Natural killer cell (primary cell): ENCODE data around the gene COL8A2. TPM values are rescaled to one million over a fixed set of nuclear protein-coding genes. Genes with fewer than 3 reads are reported as not detected.

ENCODE experiments used
- ATAC-seq, 3 donors: fragments of 150-1000 bp in 2 of 3; fragments of 200-7000 bp in 1 of 3; cut with Tn5 transposase; 1 replicate in 1 of 3; 2 replicates in 2 of 3; pipeline ENCODE4 v1.10.0; 2021; ENCODE audit warnings: mild to moderate bottlenecking in 2 of 3, moderate library complexity in 2 of 3
- DNase-seq, 2 donors: peaks; one replicate each; pipeline versions ENCODE4 v3.0.0 to v3.0.0-alpha.2; 2013 to 2021; ENCODE audit warnings: mixed read lengths in 1 of 2
- H3K27ac ChIP-seq: one replicate; pipeline ENCODE4 v1.5.1; 2013; ENCODE audit warnings: mild to moderate bottlenecking, low read length
- H3K27me3 ChIP-seq: one replicate; pipeline ENCODE4 v1.6.1; 2013; ENCODE audit warnings: low read length; ENCODE audit not compliant: control insufficient read depth, insufficient read depth
- H3K36me3 ChIP-seq: one replicate; pipeline ENCODE4 v1.6.1; 2013; ENCODE audit warnings: low read length; ENCODE audit not compliant: control insufficient read depth, insufficient read depth
- H3K4me1 ChIP-seq: one replicate; pipeline ENCODE4 v1.6.1; 2013; ENCODE audit warnings: low read length; ENCODE audit not compliant: control insufficient read depth, insufficient read depth
- H3K4me3 ChIP-seq: one replicate; pipeline ENCODE4 v1.5.1; 2013; ENCODE audit warnings: low read length
- H3K9me3 ChIP-seq: one replicate; pipeline ENCODE4 v1.6.1; 2013; ENCODE audit warnings: low read length; ENCODE audit not compliant: control insufficient read depth, insufficient read depth
- H3K27ac Mint-ChIP-seq, 2 donors: one replicate each; pipeline ENCODE4 v1.8.0; 2022; ENCODE audit warnings: mild to moderate bottlenecking in 2 of 2, mixed read lengths in 2 of 2, moderate library complexity in 1 of 2
- H3K27me3 Mint-ChIP-seq, 2 donors: one replicate each; pipeline ENCODE4 v1.8.0; 2022; ENCODE audit warnings: low read depth in 2 of 2, mixed read lengths in 2 of 2
- H3K36me3 Mint-ChIP-seq: one replicate; pipeline ENCODE4 v1.8.0; 2022; ENCODE audit warnings: mixed read lengths
- H3K4me1 Mint-ChIP-seq, 2 donors: one replicate each; pipeline ENCODE4 v1.8.0; 2022; ENCODE audit warnings: mixed read lengths in 2 of 2
- H3K4me3 Mint-ChIP-seq: one replicate; pipeline ENCODE4 v1.8.0; 2022; ENCODE audit warnings: mild to moderate bottlenecking, moderate library complexity, mixed read lengths
- H3K9me3 Mint-ChIP-seq, 2 donors: one replicate each; pipeline ENCODE4 v1.8.0; 2022; ENCODE audit warnings: mixed read lengths in 2 of 2
- WGBS: methylation state at CpG from one replicate; pipeline ENCODE4 v1.1.7; 2013; ENCODE audit warnings: missing lambda C conversion rate; ENCODE audit not compliant: insufficient coverage; 5-methylcytosine and 5-hydroxymethylcytosine counted together
- intact Hi-C: fragments of 100-400 bp; cut with micrococcal nuclease; formaldehyde crosslinking; loops from one replicate; pipeline ENCODE4 v1.14.2; 2022
- total RNA-seq, 4 donors: library from RNA; stranded (reverse); fragments of 120-200 nt in 1 of 4; gene quantifications; one replicate each; pipeline versions ENCODE4 v1.2.3 to v1.2.4, GENCODE V29; 2013 to 2022
- TF ChIP-seq, protein P1 (sequence below): fragments of 200-600 bp; IDR thresholded peaks from one replicate; pipeline ENCODE4 v1.8.0; 2022; ENCODE audit warnings: antibody characterized with exemption

The COL8A2 gene
- total RNA-seq, 3 donors from 2014 or later (not counting 1 experiment from before 2014, with no cell fraction given), result 0.09 to 0.20 (median 0.14) TPM

DNA sequence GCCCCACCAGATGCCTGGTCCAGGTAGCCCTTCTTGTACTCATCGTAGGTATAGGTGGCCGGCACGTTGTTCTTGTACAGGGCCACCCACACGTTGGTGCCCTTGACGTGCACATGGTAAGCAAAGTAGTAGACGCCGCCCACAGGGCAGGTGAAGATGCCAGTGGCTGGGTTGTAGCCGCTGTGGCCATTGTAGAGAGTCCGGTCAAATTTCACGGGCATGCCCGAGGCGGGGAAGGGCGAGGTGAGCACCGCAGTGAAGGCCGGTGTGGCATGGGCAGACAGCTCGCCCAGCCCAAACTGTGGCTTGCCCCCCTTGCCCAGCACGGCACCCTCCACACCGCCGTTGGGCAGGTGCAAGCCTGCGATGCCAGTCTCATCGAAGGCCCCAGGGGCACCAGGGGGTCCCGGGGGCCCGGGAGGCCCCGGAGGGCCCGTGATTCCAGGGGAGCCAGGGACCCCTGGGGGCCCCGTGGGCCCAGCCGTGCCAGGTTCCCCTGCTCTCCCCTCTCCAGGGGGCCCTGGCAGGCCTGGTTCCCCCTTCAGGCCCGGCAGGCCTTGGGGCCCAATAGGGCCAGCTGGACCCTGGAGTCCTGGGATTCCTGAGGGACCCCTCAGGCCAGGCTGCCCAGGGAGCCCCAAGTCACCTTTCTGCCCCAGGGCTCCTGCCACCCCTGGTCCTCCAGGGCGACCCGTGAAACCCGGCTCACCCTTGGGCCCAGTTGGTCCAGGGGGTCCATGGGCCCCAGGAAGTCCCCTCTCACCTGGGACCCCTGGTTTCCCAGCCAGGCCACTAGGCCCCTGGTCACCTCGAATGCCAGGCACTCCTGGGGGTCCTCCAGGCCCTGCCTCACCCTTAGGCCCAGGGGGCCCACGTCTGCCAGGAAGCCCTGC lies 27.1 kb downstream of the COL8A2 start:
- H3K4me3 Mint-ChIP-seq, result no peak overlapping the region
- DNase-seq (no peak), ATAC-seq (no peak)
- H3K9me3 ChIP-seq, result no peaks in the 10 kb centered on the region
- no peaks in the 10 kb centered on the region for H3K27me3 Mint-ChIP-seq
- H3K36me3 ChIP-seq, result peaks cover 24% of the 10 kb centered on the region
- H3K27ac Mint-ChIP-seq, result no peak overlapping the region
- no peaks in the 10 kb centered on the region for H3K36me3 Mint-ChIP-seq
- no peak overlapping the region for H3K4me3 ChIP-seq
- intact Hi-C loops, result loop anchor here (2.0 kb wide), 1 partner anchor 323 kb away; no protein-coding TSS in a partner anchor
- H3K27ac ChIP-seq, result no peak overlapping the region
- H3K4me1 ChIP-seq, result peaks cover 10% of the 10 kb centered on the region
- H3K4me1 Mint-ChIP-seq, result peaks cover 0 to 5% of the 10 kb centered on the region in 2 donors
- no peaks in the 10 kb centered on the region for H3K27me3 ChIP-seq
- H3K9me3 Mint-ChIP-seq, result no peaks in the 10 kb centered on the region
- TF ChIP-seq, protein P1, sequence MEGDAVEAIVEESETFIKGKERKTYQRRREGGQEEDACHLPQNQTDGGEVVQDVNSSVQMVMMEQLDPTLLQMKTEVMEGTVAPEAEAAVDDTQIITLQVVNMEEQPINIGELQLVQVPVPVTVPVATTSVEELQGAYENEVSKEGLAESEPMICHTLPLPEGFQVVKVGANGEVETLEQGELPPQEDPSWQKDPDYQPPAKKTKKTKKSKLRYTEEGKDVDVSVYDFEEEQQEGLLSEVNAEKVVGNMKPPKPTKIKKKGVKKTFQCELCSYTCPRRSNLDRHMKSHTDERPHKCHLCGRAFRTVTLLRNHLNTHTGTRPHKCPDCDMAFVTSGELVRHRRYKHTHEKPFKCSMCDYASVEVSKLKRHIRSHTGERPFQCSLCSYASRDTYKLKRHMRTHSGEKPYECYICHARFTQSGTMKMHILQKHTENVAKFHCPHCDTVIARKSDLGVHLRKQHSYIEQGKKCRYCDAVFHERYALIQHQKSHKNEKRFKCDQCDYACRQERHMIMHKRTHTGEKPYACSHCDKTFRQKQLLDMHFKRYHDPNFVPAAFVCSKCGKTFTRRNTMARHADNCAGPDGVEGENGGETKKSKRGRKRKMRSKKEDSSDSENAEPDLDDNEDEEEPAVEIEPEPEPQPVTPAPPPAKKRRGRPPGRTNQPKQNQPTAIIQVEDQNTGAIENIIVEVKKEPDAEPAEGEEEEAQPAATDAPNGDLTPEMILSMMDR, result no peak
- 95% methylated on average over 33 of the region's 33 CpGs for WGBS

DNA sequence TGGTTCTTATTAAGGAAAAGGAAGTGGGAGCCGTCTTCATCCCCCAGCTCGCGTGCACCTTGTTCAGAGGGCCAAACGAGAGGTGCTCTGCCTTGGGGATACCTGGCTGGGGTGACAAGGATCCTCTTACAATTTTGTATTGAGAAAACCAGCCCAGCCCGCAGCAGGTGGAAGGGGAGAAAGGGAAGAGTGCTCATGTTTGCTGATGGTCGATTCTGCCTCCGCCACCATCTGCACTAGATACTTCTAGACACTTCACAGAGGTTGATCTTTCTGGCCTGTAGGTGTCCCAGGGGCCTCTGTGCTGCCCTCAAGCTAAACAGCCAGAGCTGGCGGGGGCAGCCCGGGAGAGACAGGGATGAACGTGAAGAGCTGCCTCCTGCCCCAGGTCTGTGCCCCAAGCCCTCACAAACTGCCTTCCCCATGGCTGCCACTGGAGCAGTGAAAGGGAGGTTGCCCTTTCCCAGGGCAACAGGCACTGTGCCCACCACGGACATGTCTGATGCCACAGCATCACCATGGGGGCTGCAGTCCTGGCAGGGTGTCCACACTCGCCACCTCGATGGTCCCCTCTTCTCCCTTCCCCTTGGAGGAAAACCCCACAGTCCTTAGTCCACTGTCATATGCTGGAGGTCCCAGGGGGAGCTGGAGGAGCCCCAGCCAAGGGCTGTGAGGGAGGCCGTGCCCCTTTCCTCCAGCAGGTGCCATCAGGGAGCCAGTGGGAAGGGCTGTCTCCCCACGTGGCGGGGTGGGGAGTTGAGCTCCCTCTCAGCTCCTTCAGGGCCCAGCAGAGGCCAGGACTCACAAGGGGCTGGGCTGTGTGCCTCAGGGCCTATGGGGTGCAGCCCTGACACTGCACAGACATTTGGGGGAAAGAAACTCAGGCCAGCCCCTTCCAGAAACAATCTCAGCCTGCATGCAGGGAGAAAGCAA lies 28.3 kb downstream of the COL8A2 start:
- H3K36me3 ChIP-seq, result peaks cover 35% of the 10 kb centered on the region
- H3K4me1 ChIP-seq, result peaks cover 10% of the 10 kb centered on the region
- Mint-ChIP-seq H3K4me3 (no peak overlapping the region), H3K27ac (no peak overlapping the region), H3K36me3 (no peaks in the 10 kb centered on the region), H3K4me1 (peaks cover 0 to 5% of the 10 kb centered on the region in 2 donors), H3K9me3 (no peaks in the 10 kb centered on the region), H3K27me3 (no peaks in the 10 kb centered on the region)
- H3K9me3 ChIP-seq, result no peaks in the 10 kb centered on the region
- ATAC-seq (no peak), DNase-seq (no peak)
- intact Hi-C loops, result no loop called here
- H3K27me3 ChIP-seq, result no peaks in the 10 kb centered on the region
- WGBS, result 87% methylated on average over 16 of the region's 16 CpGs
- TF ChIP-seq, protein P1, result no peak
- no peak overlapping the region for H3K27ac ChIP-seq
- H3K4me3 ChIP-seq, result no peak overlapping the region

DNA sequence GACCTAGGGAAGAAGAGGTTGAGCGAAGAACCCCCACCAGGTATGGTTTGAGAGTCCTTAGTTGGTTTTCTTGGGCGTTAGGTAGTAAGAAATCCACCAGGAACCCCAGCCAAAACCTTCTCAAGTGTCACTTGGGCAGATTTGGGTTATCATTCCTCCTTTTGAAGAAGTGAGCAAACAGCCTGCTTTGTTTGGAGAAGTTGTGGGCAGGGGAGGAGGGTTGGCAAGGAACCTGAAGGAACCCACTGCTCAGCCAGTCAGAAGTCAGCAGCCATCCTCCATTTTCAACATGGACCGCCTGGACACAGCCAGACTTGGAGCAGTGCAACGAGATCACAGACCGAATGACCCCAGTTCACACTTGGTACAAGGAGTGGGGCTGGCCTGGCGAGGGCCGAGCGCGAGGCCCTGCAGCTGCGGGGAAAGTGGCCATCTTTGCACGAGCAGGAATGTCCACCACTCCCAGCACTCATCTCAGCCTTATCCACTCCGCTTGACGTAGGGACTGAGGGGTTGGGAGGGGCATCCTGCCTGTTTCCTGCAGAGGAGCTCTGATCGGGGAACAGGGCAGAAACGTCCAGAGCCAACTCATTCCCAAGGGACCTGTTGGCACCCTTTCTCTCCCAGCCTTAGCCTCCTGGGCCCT lies 29.1 kb downstream of the COL8A2 start:
- no peaks in the 10 kb centered on the region for H3K9me3 ChIP-seq
- ATAC-seq, result no peak
- no peaks in the 10 kb centered on the region for H3K27me3 ChIP-seq
- Mint-ChIP-seq H3K36me3 (no peaks in the 10 kb centered on the region), H3K4me3 (no peak overlapping the region), H3K4me1 (peaks cover 7 to 11% of the 10 kb centered on the region in 2 donors), H3K9me3 (no peaks in the 10 kb centered on the region), H3K27me3 (no peaks in the 10 kb centered on the region), H3K27ac (no peak overlapping the region)
- peaks cover 15% of the 10 kb centered on the region for H3K4me1 ChIP-seq
- no peak for DNase-seq
- H3K27ac ChIP-seq, result no peak overlapping the region
- peaks cover 43% of the 10 kb centered on the region for H3K36me3 ChIP-seq
- no peak overlapping the region for H3K4me3 ChIP-seq
- intact Hi-C loops, result no loop called here
- TF ChIP-seq, protein P1, result no peak
- 88% methylated on average over 13 of the region's 15 CpGs for WGBS
